CD4-positive, alpha-beta T cell treated with Interleukin-15 for 4 hours (primary cell): ENCODE data around the gene ARIH1.
"Not testable (repeated sequence)": the region's sequence is repeated elsewhere in the genome, so short reads cannot be mapped to it uniquely, and the experiment has no call there.

Source experiments
- DNase-seq: peaks from one replicate; pipeline ENCODE4 v3.0.0-alpha.2; 2020; ENCODE audit warnings: low spot score

Gene ARIH1, protein sequence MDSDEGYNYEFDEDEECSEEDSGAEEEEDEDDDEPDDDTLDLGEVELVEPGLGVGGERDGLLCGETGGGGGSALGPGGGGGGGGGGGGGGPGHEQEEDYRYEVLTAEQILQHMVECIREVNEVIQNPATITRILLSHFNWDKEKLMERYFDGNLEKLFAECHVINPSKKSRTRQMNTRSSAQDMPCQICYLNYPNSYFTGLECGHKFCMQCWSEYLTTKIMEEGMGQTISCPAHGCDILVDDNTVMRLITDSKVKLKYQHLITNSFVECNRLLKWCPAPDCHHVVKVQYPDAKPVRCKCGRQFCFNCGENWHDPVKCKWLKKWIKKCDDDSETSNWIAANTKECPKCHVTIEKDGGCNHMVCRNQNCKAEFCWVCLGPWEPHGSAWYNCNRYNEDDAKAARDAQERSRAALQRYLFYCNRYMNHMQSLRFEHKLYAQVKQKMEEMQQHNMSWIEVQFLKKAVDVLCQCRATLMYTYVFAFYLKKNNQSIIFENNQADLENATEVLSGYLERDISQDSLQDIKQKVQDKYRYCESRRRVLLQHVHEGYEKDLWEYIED

DNA sequence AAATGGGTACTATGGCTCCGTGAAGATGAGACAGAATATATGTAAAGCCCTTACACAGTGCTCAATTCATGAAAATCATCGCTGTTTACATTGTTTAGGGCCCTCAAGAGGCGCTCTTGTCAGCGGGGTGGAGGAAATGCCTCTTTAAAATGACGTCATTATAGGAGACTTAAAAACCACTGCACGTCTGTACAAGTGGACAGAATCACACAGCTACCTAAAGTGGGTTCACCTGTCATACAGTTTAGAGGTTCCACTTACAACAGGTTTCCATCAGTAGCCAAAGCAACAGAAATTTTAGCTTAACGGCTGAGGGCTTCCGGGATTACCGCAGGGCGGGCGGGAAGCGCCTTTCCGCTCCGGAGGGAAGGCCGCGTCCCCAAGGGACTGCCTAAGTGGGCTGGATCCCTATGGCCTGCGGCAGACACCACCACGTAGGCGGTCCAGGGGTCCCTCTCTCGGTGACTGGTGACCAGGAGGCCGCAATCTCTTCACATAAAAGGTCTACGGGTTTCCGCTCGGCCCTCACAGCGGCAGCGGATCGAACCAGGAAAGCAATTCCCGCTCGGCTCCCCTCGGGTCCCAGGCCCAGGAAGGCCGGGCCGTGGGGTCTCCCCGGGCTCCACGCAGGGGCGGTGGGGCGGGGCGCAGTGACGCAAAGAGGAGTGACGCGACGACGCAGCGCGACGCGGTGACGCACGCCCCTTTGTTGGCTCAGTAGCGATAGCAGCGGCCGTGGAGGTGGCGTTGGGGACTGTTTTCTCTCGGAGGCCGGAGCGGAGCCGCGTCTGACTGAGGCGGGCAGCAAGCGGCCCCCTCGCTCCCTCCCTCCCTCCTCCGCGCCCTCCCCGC is at the start of gene ARIH1:
ARIH1 (plus strand) TSS at position 717 of the 852 bp plus-strand sequence. CDS start 310 bp downstream, outside the sequence.
- peak; percentile 94 for DNase-seq

DNA sequence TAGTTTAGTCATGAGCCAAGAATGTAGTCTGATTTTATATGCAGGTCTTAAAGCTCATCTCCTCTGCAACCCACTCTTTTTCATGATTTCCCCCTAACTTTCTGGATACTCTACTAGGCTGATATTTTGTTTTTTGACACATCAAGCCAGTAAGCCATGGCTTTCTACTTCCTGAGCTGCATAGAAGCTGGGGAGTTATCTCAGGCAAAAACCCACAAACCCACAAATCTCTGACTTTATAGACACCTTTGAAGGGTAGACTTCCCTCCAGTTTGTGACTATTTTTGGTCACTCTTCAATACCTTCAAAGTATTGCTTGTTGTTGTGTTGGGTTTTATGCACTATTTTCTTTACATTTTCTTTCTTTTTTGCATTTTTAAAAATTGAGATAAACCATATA is 47.4 kb upstream of the ARIH1 start:
- DNase-seq = no peak

DNA sequence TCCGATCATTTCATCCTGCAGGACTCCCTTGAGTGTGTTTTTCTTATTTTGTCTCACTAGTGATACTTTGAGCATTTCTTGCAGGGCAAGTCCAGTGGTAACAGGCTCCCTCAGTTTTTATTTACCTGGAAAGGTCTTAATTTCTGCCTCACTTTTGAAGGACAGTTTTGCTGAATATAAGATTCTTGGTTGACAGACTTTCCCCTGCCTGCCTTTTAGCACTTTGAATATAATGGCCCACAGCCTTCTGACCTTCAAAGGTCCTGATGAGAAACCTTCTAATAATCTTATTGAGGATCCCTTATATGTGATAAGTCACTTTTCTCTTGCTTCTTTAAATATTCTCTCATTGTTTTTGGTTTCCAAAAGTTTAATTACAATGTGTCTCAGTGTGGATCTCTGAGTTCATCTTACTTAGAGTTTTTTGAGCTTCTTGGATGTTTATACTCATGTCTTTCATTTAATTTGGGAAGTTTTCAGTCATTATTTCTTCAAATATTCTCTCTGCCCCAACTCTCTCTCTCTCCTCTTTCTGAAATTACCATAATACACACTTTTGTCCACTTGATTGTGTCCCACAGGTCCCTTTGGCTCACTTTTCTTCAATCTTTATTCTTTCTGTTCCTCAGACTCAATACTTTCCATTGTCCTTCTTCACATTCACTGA is 36.3 kb upstream of the ARIH1 start:
- DNase-seq = no peak

DNA sequence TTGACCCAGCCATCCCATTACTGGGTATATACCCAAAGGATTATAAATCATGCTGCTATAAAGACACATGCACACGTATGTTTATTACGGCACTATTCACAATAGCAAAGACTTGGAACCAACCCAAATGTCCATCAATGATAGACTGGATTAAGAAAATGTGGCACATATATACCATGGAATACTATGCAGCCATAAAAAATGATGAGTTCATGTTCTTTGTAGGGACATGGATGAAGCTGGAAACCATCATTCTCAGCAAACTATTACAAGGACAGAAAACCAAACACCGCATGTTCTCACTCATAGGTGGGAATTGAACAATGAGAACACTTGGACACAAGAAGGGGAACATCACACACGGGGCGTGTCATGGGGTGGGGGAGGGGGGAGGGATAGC is 31.3 kb upstream of the ARIH1 start:
- not testable (repeated sequence) for DNase-seq

DNA sequence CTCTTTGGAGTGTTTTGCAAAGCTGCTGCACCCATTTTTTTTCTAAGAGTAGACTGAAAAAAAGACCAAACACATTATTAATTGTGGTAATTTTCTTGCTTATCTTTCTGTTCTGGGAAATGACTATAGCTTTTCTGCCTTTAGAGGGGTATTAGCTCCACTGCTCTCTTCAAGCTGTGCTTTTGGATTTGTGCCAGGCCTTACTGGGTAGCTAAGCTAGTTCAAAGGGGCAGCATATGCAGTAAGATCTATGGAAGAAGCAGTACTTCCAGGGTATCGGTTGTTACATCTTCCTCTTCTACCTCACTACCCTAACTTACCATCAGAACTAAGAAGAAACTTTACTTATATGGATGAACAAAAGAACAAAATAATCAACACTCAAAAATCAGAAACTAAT is 28.7 kb upstream of the ARIH1 start:
- no peak for DNase-seq

DNA sequence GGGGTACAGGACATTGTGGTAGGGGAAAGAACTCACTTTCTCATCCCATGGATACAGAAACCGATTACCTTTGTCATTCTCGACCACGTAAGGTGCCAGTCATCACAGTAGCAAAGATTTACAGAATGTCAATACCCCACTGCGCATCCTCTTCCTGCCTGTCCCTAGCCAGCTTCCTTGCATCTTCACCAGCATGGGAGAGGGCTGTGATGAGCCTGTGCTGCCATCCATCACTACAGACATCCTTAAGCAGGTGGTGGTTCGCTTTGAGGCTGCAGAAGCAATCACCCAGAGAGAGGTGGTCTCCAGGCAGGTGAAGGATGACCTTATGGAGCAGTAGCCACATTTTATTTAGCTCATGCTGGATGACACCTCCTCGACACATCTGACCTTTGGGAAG is 23.3 kb upstream of the ARIH1 start:
- DNase-seq = no peak

DNA sequence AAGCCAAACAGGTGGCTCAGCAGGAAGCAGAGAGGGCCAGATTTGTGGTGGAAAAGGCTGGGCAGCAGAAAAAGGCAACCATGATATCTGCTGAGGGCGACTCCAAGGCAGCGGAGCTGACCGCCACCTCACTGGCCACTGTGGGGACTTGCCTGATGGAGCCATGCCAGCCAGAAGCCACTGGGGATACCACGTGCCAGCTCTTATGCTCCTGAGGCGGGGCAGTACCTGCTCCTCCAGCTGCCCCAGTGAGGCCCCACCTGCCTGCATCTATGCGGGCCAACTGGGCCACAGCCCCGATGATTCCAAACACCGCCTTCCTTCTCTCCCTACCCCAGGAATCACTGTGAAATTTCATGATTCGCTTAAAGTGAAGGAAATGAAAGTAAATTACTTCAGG is 22.9 kb upstream of the ARIH1 start:
- no peak for DNase-seq

DNA sequence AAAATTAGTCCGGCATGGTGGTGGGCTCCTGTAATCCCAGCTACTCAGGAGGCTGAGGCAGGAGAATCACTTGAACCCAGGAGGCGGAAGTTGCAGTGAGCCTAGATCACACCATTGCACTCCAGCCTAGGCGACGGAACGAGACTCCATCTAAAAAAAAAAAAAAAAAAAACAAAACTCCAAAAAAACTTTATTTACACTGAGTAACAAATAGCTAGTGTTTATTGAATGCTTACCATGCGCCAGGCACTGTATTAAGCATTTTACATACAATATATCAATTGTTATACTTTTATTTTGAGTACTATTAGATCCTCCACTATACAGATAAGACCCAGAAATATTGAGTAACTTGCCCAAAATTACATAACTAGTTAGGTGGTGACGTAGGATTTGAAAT is 17.4 kb upstream of the ARIH1 start:
- DNase-seq = no peak

DNA sequence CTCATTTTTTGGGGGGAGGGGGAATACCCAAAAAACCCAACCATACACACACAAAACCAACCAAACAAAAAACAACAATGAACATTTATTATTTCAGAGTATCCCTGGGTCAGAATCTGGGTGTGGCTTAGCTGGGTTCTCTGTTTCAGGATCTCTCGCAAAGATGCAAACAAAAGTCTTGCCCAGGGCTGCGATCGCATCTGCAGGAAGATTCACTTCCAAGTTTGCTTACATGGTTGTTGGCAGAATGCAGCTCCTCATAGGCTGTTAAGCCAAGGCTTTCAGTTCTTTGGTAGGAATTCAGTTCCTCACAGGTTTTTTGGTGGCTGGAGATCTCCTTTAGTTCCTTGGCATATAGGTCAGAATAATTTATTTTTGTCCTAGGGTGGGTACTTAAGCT is 13.7 kb upstream of the ARIH1 start:
- DNase-seq = no peak

DNA sequence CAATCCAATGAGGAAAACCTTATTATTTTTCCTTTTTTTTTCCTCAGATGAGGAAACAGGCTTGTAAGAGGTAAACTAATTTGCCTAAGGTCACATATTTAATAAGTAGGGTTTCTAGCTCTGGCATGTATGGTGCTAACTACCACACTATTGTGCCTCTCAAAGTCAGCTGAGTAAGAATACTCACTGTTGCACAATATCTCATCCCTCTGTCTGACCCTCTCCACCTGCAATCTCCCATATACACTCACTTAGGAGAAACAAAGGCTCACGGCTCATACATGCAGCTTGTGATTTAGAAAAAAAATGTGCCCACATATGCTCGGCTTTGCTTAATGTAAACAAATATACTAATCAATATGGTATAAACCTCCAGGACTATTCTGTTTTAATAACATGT is 10.4 kb upstream of the ARIH1 start:
- no peak for DNase-seq

DNA sequence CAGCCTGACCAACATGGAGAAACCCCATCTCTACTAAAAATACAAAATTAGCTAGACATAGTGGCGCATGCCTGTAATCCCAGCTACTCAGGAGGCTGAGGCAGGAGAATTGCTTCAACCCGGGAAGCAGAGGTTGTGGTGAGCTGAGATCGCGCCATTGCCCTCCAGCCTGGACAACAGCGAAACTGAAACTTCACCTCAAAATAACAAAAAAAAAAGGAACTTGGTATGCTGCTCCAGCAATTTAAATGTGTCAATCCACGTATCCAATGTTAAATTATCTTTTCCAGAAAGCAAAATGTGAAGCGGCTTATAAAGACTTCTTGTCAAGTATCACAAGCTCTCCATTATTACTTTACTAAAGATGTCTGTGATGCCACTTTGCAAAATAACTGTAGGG is 9.9 kb upstream of the ARIH1 start:
- no peak for DNase-seq

DNA sequence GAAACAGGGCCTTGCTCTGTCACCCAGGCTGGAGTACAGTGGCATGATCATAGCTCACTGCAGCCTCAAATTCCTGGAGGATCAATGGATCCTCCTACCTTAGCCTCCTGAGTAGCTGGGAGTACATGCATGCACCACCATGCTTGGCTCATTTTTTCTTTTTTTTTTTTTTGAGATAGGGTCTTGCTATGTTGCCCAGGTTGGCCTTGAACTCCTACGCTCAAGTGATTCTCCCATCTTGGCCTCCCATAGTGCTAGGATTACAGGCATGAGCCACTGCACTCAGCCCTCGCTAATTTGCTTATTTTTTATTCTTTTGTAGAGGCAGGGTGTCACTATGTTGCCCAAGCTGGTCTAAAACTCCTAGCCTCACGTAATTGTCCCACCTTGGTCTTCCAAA is 6.0 kb upstream of the ARIH1 start:
- no peak for DNase-seq

DNA sequence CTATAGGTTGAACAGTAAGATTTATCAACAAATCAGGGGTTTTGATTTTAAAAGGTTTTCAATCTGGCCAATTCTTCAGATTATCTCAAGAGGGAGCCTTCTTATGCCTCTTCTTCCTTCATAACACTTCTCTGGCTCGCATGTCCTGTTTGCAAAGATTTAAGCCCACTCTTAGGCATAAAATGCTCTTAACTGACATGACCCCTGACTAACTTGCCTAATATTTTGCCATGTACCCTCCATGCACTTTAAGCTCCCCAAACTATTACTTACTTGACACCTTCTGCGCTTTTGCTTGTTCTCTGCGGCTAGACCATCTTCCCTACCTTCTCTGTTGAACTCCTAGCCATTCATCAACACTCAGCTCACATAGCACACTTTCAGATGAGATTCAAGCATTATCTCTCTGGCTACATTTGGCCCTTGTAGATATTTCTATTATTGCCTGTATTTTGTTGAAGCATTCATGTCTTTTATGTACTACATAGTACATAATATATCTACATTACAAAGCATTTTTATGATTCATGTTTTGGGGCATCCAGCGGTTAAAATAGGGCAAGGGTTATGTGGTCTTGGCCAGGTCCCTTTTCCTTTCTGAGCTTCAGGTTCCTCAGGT is 1.0 kb upstream of the ARIH1 start:
- no peak for DNase-seq

DNA sequence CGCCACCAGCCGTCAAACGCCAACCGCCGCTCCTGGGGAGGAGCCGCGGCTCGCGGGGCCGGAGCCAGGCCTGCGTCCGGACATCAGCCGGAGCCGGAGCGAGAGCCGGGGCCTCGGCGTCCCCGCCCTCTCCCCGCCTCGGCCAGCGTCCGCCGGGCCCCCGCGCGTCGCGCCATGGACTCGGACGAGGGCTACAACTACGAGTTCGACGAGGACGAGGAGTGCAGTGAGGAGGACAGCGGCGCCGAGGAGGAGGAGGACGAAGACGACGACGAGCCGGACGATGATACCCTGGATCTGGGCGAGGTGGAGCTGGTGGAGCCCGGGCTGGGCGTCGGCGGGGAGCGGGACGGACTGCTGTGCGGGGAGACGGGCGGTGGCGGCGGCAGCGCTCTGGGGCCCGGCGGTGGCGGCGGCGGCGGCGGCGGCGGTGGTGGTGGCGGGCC is 359 bp downstream of the ARIH1 start:
- DNase-seq = no peak

DNA sequence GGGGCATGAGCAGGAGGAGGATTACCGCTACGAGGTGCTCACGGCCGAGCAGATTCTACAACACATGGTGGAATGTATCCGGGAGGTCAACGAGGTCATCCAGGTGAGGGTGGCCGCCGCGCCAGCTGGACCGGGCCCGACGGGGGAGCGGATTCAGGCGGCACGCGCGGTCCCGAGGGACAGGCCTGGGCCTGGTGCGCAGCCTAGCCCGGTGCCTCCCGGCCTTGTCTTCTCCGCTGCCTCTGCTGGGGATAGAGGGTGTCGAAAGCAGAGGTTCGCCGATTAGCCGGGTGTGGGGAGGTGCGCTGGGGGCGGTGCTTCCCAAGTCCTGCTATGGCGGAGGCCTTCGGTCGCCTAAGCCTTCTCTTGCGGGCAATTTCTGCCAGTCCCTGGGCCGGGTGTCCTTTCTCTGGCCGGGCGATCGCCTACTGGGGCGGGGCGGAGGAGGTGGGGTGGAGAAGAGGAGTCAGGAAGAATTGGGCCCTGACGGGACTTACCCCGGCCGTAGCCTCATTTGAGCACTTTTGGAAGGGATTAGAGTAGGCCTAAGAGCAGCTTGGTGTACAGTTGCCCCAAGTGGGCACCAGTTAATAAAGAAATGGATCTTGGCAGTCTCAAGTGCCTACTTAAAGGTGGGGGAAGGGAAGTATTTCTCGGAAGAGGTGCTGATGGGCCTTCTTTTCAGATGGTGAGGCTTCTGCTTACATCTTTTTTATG is 940 bp downstream of the ARIH1 start:
- peak; percentile 77 for DNase-seq

DNA sequence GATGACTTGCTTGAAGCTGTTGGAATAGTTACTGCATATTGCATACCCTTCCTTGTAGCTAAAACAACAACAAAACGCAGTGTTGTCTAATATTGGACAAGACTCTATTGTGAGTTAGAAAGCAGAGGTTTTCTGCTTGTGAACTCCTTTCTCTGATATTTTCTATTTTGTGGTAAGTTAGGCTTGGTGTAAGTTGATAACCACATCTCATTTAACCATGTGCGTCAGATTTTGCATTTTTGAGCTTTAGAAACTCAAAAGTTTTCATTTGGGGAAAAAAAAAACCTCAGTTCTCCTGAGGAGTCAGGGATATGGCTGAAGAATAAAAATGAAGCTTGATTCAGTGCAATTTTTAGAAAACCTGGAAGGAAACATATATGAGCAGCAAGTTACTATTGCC is 1.5 kb downstream of the ARIH1 start:
- no peak for DNase-seq

DNA sequence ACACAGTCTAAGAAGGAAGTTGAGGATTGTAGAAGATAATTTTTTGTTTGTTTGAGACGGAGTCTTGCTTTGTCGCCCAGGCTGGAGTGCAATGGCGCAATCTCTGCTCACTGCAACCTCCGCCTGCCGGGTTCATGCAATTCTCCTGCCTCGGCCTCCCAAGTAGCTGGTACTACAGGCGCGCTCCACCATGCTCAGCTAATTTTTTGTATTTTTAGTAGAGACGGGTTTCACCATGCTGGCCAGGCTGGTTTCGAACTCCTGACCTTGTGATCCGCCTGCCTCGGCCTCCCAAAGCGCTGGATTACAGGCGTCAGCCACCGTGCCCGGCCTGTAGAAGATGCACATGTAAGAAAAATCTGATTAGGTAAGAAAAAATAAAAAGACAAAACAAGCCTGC is 2.2 kb downstream of the ARIH1 start:
- DNase-seq = not testable (repeated sequence)

DNA sequence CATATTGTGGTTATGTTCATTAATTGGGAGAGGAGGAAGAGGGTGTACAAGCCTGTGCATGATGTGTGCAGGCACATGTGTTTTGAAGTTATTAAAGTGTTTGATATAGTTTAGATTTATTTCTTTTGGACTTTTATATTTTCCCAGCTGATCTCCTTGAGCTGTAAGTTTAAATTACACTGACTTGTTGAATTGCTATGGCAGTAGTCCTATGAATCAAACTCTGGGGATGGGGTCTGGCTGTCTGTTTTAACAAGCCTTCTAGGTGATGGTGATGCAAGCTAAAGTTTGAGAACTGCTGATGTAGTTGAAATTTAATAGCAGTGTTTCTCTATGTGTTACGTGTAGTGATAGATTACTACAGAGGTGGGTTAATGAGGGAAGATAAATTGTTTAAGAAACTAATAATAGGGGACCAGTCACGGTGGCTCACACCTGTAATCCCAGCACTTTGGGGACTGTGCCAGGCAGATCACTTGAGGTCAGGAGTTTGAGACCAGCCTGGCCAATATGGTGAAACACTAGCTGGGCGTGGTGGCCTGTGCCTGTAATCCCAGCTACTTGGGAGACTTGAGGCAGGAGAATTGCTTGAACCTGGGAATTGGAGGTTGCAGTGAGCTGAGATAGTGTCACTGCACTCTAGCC is 7.0 kb downstream of the ARIH1 start:
- no peak for DNase-seq

DNA sequence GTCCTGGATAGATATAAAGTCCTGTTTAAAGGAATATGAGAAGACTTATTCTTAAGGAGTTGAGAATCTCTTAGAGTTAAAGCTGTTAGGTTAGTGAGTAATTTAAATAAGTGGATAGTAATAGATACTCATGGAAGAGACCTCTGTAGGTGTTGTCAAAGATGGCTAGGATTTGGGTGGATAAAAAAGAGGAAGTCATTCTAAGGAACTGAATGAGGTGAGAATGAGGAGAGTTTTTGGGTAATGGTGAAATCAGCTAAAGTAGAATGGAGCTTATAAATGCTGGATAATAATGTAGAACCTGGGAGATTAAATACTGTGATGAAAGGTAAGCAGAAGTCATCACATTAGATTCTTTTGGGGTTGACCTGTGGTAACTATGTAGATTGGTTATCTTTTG is 8.1 kb downstream of the ARIH1 start:
- no peak for DNase-seq

DNA sequence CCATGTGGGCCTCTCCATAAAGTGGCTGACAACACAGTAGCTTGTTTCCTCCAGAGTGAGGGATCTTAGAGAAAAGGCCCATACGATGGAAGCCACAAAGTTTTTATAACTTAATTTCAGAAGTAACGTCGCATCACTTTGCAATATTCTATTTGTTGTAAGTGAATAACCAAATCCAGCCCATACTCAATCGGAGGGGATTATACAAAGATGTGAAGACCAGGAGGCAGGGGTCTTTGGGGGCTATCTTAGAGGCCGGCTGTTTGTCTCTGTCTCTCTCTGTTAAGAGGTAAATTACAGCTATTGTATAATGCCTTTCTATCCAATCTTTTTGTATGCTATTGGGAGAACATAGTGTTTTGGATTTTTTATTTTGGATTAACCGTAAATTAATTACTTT is 9.1 kb downstream of the ARIH1 start:
- no peak for DNase-seq

DNA sequence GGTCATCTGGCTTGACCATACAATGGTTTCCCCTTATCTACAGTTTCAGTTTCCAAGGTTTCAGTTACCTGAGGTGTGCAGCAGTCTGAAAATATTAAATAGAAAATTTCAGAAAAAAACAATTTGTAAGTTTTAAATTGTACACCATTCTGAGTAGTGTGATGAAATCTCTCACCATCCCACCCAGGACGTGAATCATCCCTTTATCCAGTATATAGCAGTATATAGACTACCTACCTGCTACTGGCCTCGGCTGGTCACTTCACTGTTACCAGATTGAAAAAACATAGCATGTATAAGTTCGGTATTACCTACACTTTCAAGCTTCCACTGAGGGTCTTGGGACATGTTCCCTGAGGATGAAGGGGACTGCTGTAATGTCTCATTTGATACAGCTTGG is 12.0 kb downstream of the ARIH1 start:
- DNase-seq = no peak
